HEK293 (cell line): ENCODE results near the gene CDC42EP2.

Experiments used
- REST ChIP-seq: fragments of 450-650 bp; formaldehyde crosslinking; IDR thresholded peaks from 2 replicates; pipeline ENCODE4 v1.5.1; 2016; ENCODE audit warnings: missing biosample characterization, missing genetic modification characterization
- SETDB1 ChIP-seq: IDR thresholded peaks from one replicate; pipeline ENCODE4 v1.6.1; 2017; ENCODE audit warnings: mild to moderate bottlenecking, low read length, moderate library complexity, mixed read lengths; ENCODE audit not compliant: insufficient read length
- ZNF311 ChIP-seq: fragments of 450-650 bp; formaldehyde crosslinking; IDR thresholded peaks from 2 replicates; pipeline ENCODE4 v1.5.1; 2017; ENCODE audit warnings: missing biosample characterization, missing genetic modification characterization, borderline replicate concordance
- ZNF664 ChIP-seq: fragments of 450-650 bp; formaldehyde crosslinking; IDR thresholded peaks from 2 replicates; pipeline ENCODE4 v1.5.1; 2016; ENCODE audit warnings: missing biosample characterization, missing genetic modification characterization
- ZNF792 ChIP-seq: fragments of 450-650 bp; formaldehyde crosslinking; IDR thresholded peaks from 2 replicates; pipeline ENCODE4 v1.5.1; 2016; ENCODE audit warnings: missing biosample characterization, missing genetic modification characterization
- ZNF837 ChIP-seq: fragments of 450-650 bp; formaldehyde crosslinking; IDR thresholded peaks from 2 replicates; pipeline ENCODE4 v1.5.1; 2016; ENCODE audit warnings: missing biosample characterization, missing genetic modification characterization
- TF ChIP-seq, protein P1 (sequence below): fragments of 450-650 bp; formaldehyde crosslinking; IDR thresholded peaks from 2 replicates; pipeline ENCODE4 v1.5.1; 2016; ENCODE audit warnings: missing biosample characterization, missing genetic modification characterization

DNA sequence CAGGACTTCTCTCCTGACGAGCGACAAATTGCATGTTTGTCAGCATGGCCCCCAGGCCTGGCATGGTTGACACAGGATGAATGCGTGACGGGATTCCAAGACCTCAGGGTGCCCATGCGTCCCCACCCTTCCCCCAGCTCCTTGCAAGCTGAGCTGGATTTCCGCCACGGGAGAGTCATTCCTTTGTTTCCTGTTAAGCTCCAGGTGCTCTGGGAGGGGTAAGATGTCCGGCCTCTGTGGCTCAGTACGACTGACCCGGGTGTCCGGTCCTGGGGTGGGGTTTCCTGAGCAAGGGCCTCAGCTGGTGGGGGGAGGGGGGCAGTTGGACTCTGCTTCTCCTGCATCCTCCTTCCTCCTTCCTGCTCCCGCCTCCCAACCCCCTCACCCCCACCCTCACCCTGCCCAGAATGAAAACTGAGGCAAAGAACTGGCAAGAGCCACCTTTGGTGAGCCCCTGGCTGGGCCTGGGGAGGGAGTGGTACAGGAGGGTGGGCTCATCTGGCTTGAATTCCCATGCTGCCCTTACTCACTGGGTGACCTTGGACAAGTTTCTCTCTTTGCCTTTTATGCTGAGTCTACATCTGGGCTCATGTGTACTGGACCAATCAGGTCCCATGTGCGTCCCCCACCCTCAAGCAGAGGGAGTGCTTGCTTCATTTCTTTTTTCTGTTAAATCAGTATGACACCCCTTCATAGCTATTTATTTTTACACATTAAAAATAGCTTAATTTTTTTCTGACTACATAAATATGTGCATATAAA, 2.5 kb downstream of the CDC42EP2 start:
- TF ChIP-seq ZNF792 (tag by site-specific recombination) (no peak), REST (no peak), ZNF837 (tag by site-specific recombination) (no peak), SETDB1 (no peak), ZNF664 (tag by site-specific recombination) (no peak), ZNF311 (no peak)
- TF ChIP-seq, protein P1, sequence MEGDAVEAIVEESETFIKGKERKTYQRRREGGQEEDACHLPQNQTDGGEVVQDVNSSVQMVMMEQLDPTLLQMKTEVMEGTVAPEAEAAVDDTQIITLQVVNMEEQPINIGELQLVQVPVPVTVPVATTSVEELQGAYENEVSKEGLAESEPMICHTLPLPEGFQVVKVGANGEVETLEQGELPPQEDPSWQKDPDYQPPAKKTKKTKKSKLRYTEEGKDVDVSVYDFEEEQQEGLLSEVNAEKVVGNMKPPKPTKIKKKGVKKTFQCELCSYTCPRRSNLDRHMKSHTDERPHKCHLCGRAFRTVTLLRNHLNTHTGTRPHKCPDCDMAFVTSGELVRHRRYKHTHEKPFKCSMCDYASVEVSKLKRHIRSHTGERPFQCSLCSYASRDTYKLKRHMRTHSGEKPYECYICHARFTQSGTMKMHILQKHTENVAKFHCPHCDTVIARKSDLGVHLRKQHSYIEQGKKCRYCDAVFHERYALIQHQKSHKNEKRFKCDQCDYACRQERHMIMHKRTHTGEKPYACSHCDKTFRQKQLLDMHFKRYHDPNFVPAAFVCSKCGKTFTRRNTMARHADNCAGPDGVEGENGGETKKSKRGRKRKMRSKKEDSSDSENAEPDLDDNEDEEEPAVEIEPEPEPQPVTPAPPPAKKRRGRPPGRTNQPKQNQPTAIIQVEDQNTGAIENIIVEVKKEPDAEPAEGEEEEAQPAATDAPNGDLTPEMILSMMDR (tag by site-specific recombination): no peak
